NCI-H1417 (cell line): ENCODE results near the gene SFRP5.

ENCODE experiments used
- DNase-seq, 3 experiments: peaks; one replicate each; lab custom pipeline; 2025; lab: John Stamatoyannopoulos, UW

SFRP5 gene

GRCh38 chr10:97736902-97737769 is 34.7 kb downstream of the SFRP5 start, which contains the start of gene ZFYVE27:
Gene ZFYVE27 (plus strand): TSS chr10:97737128. CDS start chr10:97738478, 1,350 bp downstream.
- DNase-seq = peak; percentile 89 to 95 (median 89)

- peak in 1 of 3 experiments; percentile 80 for DNase-seq
Measured at GRCh38 chr10:97736403-97736901, 35.3 kb downstream of the SFRP5 start.

- DNase-seq = no peak
Measured at GRCh38 chr10:97734021-97734420, 37.8 kb downstream of the SFRP5 start.

- no peak for DNase-seq
Measured at GRCh38 chr10:97733256-97733655, 38.5 kb downstream of the SFRP5 start.

- DNase-seq = no peak
Measured at GRCh38 chr10:97732052-97732359, 39.8 kb downstream of the SFRP5 start.

GRCh38 chr10:97731346-97732051 is 40.3 kb downstream of the SFRP5 start:
- peak; percentile 24 to 80 (median 59) for DNase-seq

- no peak for DNase-seq
Measured at GRCh38 chr10:97729014-97729413, 42.8 kb downstream of the SFRP5 start.

GRCh38 chr10:97726636-97727178 is 45.1 kb downstream of the SFRP5 start:
- DNase-seq = peak in 1 of 3 experiments; percentile 22

- DNase-seq = no peak
Measured at GRCh38 chr10:97724341-97724941, 47.4 kb downstream of the SFRP5 start.

- DNase-seq = no peak
Measured at GRCh38 chr10:97723001-97723400, 48.8 kb downstream of the SFRP5 start.

- DNase-seq = no peak
Measured at GRCh38 chr10:97721871-97722780, 49.7 kb downstream of the SFRP5 start.

- no peak for DNase-seq
Measured at GRCh38 chr10:97719602-97720001, 52.2 kb downstream of the SFRP5 start.

- DNase-seq = peak; percentile 52 to 79 (median 63)
Measured at GRCh38 chr10:97718659-97719142, 53.1 kb downstream of the SFRP5 start.

GRCh38 chr10:97718178-97718577 is 53.6 kb downstream of the SFRP5 start:
- DNase-seq = no peak

GRCh38 chr10:97717627-97718026 is 54.2 kb downstream of the SFRP5 start:
- no peak for DNase-seq
